SU-DHL-6 (cell line): ENCODE results near the gene WNT9A.

Source experiments
- H2AFZ ChIP-seq: fragments of 200-600 bp; sonication (generic); 2 replicates; pipeline ENCODE4 v1.6.1; 2014; ENCODE audit warnings: low read depth, mild to moderate bottlenecking, moderate library complexity, mixed read lengths, antibody characterized with exemption, low read length; ENCODE audit not compliant: severe bottlenecking
- H3F3A ChIP-seq: fragments of 200-600 bp; shearing (Covaris generic); 2 replicates; pipeline ENCODE4 v1.6.0; 2016; ENCODE audit warnings: antibody characterized with exemption, mild to moderate bottlenecking; ENCODE audit not compliant: insufficient read depth
- H3K27ac ChIP-seq: fragments of 200-600 bp; sonication (generic); 2 replicates; pipeline ENCODE4 v1.5.1; 2016; ENCODE audit warnings: low read depth, mild to moderate bottlenecking, low read length, moderate library complexity, mixed read lengths
- H3K27me3 ChIP-seq: fragments of 200-600 bp; sonication (generic), shearing (Covaris generic); 2 replicates; pipeline ENCODE4 v1.6.0; 2014; ENCODE audit warnings: mild to moderate bottlenecking, low read length
- H3K36me3 ChIP-seq: fragments of 200-600 bp; sonication (generic); 2 replicates; pipeline ENCODE4 v1.6.1; 2014; ENCODE audit warnings: mild to moderate bottlenecking, low read length, mixed read lengths
- H3K4me2 ChIP-seq: fragments of 300-600, 200-600 bp; shearing (Covaris generic), sonication (generic); 2 replicates; pipeline ENCODE4 v1.6.0; 2014; ENCODE audit warnings: low read length, low read depth, mild to moderate bottlenecking; ENCODE audit not compliant: poor library complexity, severe bottlenecking
- H3K4me3 ChIP-seq: fragments of 200-600 bp; sonication (generic); 2 replicates; pipeline ENCODE4 v1.5.1; 2014; ENCODE audit warnings: antibody characterized with exemption, low read length, mild to moderate bottlenecking, mixed read lengths; ENCODE audit not compliant: insufficient read depth, poor library complexity, severe bottlenecking
- H3K79me2 ChIP-seq: fragments of 200-600 bp; sonication (generic); 2 replicates; pipeline ENCODE4 v1.6.1; 2014; ENCODE audit warnings: mild to moderate bottlenecking, low read length, moderate library complexity; ENCODE audit not compliant: insufficient read depth
- H3K9ac ChIP-seq: fragments of 200-600 bp; sonication (generic); 2 replicates; pipeline ENCODE4 v1.7.0; 2014; ENCODE audit warnings: mild to moderate bottlenecking, low read length
- H3K9me2 ChIP-seq: fragments of 200-600 bp; sonication (generic); replicated peaks from 2 replicates; pipeline ENCODE4 v1.6.1; 2014; ENCODE audit warnings: low read length; ENCODE audit not compliant: insufficient read depth
- H3K9me3 ChIP-seq: fragments of 200-600 bp; sonication (generic); 2 replicates; pipeline ENCODE4 v1.6.1; 2014; ENCODE audit warnings: low read length, mixed read lengths; ENCODE audit not compliant: insufficient read depth
- H4K20me1 ChIP-seq: fragments of 200-600 bp; sonication (generic); 2 replicates; pipeline ENCODE4 v1.6.1; 2014; ENCODE audit warnings: low read depth, mild to moderate bottlenecking, antibody characterized with exemption, low read length, moderate library complexity, mixed read lengths
- CTCF ChIP-seq: fragments of 200-600 bp; sonication (generic); IDR thresholded peaks from one replicate; pipeline ENCODE4 v1.5.1; 2017; ENCODE audit warnings: antibody characterized with exemption, mild to moderate bottlenecking, low read length, moderate library complexity; ENCODE audit not compliant: insufficient read depth, poor library complexity, severe bottlenecking
- EZH2phosphoT487 ChIP-seq: fragments of 200-600 bp; sonication (generic), shearing (Covaris generic); conservative IDR thresholded peaks from 2 replicates; pipeline ENCODE4 v1.6.1; 2018; ENCODE audit warnings: mild to moderate bottlenecking, antibody characterized with exemption, low read length, moderate library complexity, mixed read lengths

WNT9A gene

GRCh38 chr1:227934476-227935313 lies 13.0 kb downstream of the WNT9A start:
- TF ChIP-seq EZH2phosphoT487 (no peak), CTCF (no peak)
- Histone ChIP-seq H3K4me2 (no peak overlapping the region), H3K27ac (no peak overlapping the region), H3K36me3 (no peaks in the 10 kb centered on the region), H3K4me3 (no peak overlapping the region), H3K9ac (no peak overlapping the region), H3K27me3 (no peaks in the 10 kb centered on the region; the same call in 1 of the 2 replicates), H3K9me2 (no peaks in the 10 kb centered on the region), H3F3A (no peaks in the 10 kb centered on the region), H2AFZ (no peak overlapping the region), H4K20me1 (no peaks in the 10 kb centered on the region), H3K9me3 (no peaks in the 10 kb centered on the region), H3K79me2 (no peaks in the 10 kb centered on the region)

- Histone ChIP-seq H3K9me2 (no peaks in the 10 kb centered on the region), H3K36me3 (no peaks in the 10 kb centered on the region), H3K9me3 (no peaks in the 10 kb centered on the region), H4K20me1 (no peaks in the 10 kb centered on the region), H3F3A (no peaks in the 10 kb centered on the region), H3K4me3 (no peak overlapping the region), H3K27me3 (no peaks in the 10 kb centered on the region; the same call in 1 of the 2 replicates), H3K27ac (no peak overlapping the region), H3K79me2 (no peaks in the 10 kb centered on the region), H3K9ac (no peak overlapping the region), H3K4me2 (no peak overlapping the region), H2AFZ (no peak overlapping the region)
- TF ChIP-seq EZH2phosphoT487 = no peak
- TF ChIP-seq CTCF = no peak
These were observed 17.8 kb downstream of the WNT9A start for GRCh38 chr1:227929751-227930472.

- no peaks in the 10 kb centered on the region; the same call in 1 of the 2 replicates for H3K27me3 ChIP-seq
- no peak overlapping the region for H3K4me3 ChIP-seq
- H3K36me3 ChIP-seq = no peaks in the 10 kb centered on the region
- H3K9me3 ChIP-seq = no peaks in the 10 kb centered on the region
- no peaks in the 10 kb centered on the region for H4K20me1 ChIP-seq
- no peaks in the 10 kb centered on the region for H3K79me2 ChIP-seq
- H3K9ac ChIP-seq = no peak overlapping the region
- no peak overlapping the region for H2AFZ ChIP-seq
- no peak overlapping the region for H3K27ac ChIP-seq
- TF ChIP-seq CTCF (no peak), EZH2phosphoT487 (no peak)
- no peaks in the 10 kb centered on the region for H3F3A ChIP-seq
- no peak overlapping the region for H3K4me2 ChIP-seq
- no peaks in the 10 kb centered on the region for H3K9me2 ChIP-seq
These were observed 18.8 kb downstream of the WNT9A start for GRCh38 chr1:227928811-227929375.
